Heart right ventricle (tissue), 16 donors: ENCODE measurements around the gene SIAH3. TPM values are rescaled to one million over a fixed set of nuclear protein-coding genes. Genes with fewer than 3 reads are reported as not detected.
"Not testable (repeated sequence)": the region's sequence is repeated elsewhere in the genome, so short reads cannot be mapped to it uniquely, and the experiment has no call there.

Experiments used
- ATAC-seq, 8 donors: fragments of 200-7000 bp; cut with Tn5 transposase; one replicate each; pipeline ENCODE4 v1.9.1; 2020; ENCODE audit warnings: mild to moderate bottlenecking in 8 of 8, moderate library complexity in 8 of 8, moderate number of reproducible peaks in 1 of 8
- DNase-seq, 2 donors: peaks; one replicate each; pipeline ENCODE4 v3.0.0-alpha.2; 2020
- H3K27ac ChIP-seq, 10 donors: fragments of 200-600 bp; sonication (generic) in 2 of 10; one replicate each; pipeline versions ENCODE4 v1.5.0 to v1.8.0; 2020 to 2022; ENCODE audit warnings: mild to moderate bottlenecking in 3 of 10
- H3K27me3 ChIP-seq, 7 donors: fragments of 200-600 bp; one replicate each; pipeline ENCODE4 v1.8.0; 2021 to 2022; ENCODE audit warnings: mild to moderate bottlenecking in 2 of 7
- H3K36me3 ChIP-seq, 9 donors: fragments of 200-600 bp; sonication (generic) in 1 of 9; one replicate each; pipeline versions ENCODE4 v1.5.0 to v1.8.0; 2020 to 2022; ENCODE audit warnings: mild to moderate bottlenecking in 2 of 9
- H3K4me1 ChIP-seq, 9 donors: fragments of 200-600 bp; sonication (generic) in 1 of 9; one replicate each; pipeline versions ENCODE4 v1.5.0 to v1.8.0; 2020 to 2022; ENCODE audit warnings: mild to moderate bottlenecking in 4 of 9
- H3K4me3 ChIP-seq, 10 donors: fragments of 200-600 bp; sonication (generic) in 2 of 10; one replicate each; pipeline versions ENCODE4 v1.5.0 to v1.8.0; 2020 to 2022; ENCODE audit warnings: mild to moderate bottlenecking in 7 of 10, moderate library complexity in 2 of 10
- H3K9me3 ChIP-seq, 11 donors: fragments of 200-600 bp in 10 of 11; sonication (generic) in 2 of 11; one replicate each; pipeline versions ENCODE4 v1.5.0 to v1.8.0; 2013 to 2022; ENCODE audit warnings: mild to moderate bottlenecking in 2 of 11, control low read depth in 1 of 11, moderate library complexity in 1 of 11
- WGBS, 2 donors: extraction: QIAGEN DNeasy Blood & Tissue Kit; methylation state at CpG; one replicate each; pipeline ENCODE4 v1.1.7; 2013; ENCODE audit warnings: inconsistent platforms in 1 of 2; 5-methylcytosine and 5-hydroxymethylcytosine counted together
- intact Hi-C, 10 donors: fragments of 100-400 bp; cut with DNase I; formaldehyde crosslinking; loops; one replicate each; pipeline versions ENCODE4 v1.11.1 to v1.14.2; 2022
- polyA plus RNA-seq, 2 donors: library from polyadenylated mRNA; stranded (reverse); fragments of 200-250 nt; gene quantifications; one replicate each; pipeline ENCODE4 v1.2.3, GENCODE V29; 2013
- total RNA-seq, 10 donors: library from RNA; stranded (reverse); fragmentation: NEBNext Ultra II Directional in 3 of 10; extraction: Animal tissue kit (Norgen Biotek cat#: 25700) in 3 of 10; gene quantifications; one replicate each; pipeline versions ENCODE4 v1.2.1 to v1.2.4, GENCODE V29; 2021 to 2023
- TF ChIP-seq, protein P1 (sequence below), 9 donors: fragments of 200-600 bp; sonication (generic) in 2 of 9; IDR thresholded peaks; one replicate each; pipeline versions ENCODE4 v1.5.0 to v1.8.0; 2021 to 2022; ENCODE audit warnings: antibody characterized with exemption in 9 of 9, mild to moderate bottlenecking in 5 of 9, moderate library complexity in 1 of 9
- donor health status: Arrhythmogenic right ventricular cardiomyopathy.
- donor health status: ischemic (EF 13 %, LVEDD 7.1; RV severe dilation, severe dysfunction).
- donor health status: healthy with polysubstance abuse.
- donor health status: DM: no; HTN: yes; CAD: no.
- donor health status: DM: no; HTN: no; CAD: no.
- donor health status: ischemic (EF 25% LVEDD 6.9; RV normal size, moderate dysfunction).
- donor health status: ischemic (EF 25% LVEDD 5.7; RV mildly dilated, moderate dysfunction).
- donor health status: healthy.
- donor health status: DM: yes; HTN: yes; CAD: no.
- donor health status: Ischemic cardiomyopathy.
- donor health status: ischemic (EF 35%, LVEDD 5.7; RV mildly dilated, moderate dysfunction).
- donor health status: nonischemic (EF 11% LVEDD 7.7; RV severe dilation, severe dysfunction).
- donor health status: DM: yes; HTN: yes; CAD: no.
- donor health status: PGD.
- donor health status: ischemic (EF 29% LVEDD 5.4; RV normal size, mild dysfunction).
- donor health status: nonischemic (EF 23%, LVEDD 6.1; RV moderate dilation, normal function).

Gene SIAH3
- total and polyA plus RNA-seq, 12 donors, result under 0.01 to 0.10 (median 0.06) TPM; not detected in 8

DNA sequence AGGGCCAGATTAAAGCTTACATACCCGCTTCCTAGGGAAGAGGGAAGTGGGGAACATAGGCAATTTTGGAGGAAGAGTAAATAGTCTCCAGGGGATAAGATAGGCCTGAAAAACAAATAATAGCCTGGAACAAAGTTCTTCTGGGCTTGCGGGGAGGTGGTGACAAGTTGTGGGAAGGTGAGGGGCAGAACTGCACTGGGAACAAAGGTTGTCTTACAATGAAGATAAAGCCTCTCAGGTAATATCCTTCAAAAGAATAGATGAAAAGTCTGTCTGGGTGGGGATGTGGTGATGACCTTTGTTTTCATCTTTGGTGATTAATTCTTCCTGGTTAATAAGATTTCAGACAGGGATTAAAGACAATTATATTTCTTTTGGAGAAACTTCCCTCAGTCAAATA, 80.7 kb downstream of the SIAH3 start:
- H3K4me1 ChIP-seq, result peaks cover 0 to 4% (median 0%) of the 10 kb centered on the region in 9 donors
- DNase-seq (no peak), ATAC-seq (no peak)
- 83% methylated on average over 2 of the region's 2 CpGs for WGBS, 2 donors
- intact Hi-C loops, result no loop called here
- TF ChIP-seq, protein P1, sequence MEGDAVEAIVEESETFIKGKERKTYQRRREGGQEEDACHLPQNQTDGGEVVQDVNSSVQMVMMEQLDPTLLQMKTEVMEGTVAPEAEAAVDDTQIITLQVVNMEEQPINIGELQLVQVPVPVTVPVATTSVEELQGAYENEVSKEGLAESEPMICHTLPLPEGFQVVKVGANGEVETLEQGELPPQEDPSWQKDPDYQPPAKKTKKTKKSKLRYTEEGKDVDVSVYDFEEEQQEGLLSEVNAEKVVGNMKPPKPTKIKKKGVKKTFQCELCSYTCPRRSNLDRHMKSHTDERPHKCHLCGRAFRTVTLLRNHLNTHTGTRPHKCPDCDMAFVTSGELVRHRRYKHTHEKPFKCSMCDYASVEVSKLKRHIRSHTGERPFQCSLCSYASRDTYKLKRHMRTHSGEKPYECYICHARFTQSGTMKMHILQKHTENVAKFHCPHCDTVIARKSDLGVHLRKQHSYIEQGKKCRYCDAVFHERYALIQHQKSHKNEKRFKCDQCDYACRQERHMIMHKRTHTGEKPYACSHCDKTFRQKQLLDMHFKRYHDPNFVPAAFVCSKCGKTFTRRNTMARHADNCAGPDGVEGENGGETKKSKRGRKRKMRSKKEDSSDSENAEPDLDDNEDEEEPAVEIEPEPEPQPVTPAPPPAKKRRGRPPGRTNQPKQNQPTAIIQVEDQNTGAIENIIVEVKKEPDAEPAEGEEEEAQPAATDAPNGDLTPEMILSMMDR (IDR thresholded peaks at IDR 0.05), result no peak
- H3K4me3 ChIP-seq, result no peak overlapping the region
- H3K27ac ChIP-seq, result no peak overlapping the region
- H3K9me3 ChIP-seq, result no peaks in the 10 kb centered on the region
- no peaks in the 10 kb centered on the region for H3K36me3 ChIP-seq
- H3K27me3 ChIP-seq, result peaks cover 0 to 9% (median 0%) of the 10 kb centered on the region in 7 donors

DNA sequence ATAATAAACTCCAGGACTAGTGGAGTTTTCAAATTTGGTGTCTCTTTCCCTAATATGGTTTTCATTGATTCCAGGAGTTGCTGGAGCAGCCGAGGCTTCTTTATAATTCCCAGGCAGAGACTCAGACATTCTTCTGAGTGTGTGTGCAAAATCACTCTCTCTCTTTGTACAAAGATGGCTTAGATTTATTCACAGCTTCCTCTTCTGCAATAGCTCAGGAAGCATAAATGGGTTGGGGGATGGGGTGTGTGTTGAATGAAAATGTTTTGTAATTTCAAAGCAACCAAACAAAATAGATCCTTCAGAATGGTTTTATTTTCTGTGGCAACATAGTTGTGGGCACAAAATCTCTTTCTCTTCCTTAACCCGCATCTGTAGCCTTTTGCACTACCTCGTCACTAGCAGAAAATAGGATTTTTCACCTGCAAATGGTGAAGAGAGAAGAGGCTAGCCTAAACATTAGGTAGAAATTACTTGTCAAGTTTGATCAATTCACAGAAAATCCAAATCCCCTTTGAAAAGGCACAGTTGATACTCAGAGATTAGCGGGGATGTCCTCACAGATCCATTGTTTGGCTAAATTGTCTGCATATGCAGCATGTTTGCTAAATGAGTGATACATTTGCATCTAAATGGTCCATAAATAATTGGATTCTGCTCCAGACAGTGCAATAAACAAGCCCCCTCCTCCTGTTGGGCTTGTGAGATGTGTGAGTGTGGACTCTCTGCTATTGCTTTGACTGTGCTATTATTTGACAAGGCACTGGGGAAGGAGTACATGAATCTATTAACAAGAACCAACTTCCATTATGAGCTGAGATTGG, 82.7 kb downstream of the SIAH3 start:
- TF ChIP-seq, protein P1 (IDR thresholded peaks at IDR 0.05), result no peak
- no peak for DNase-seq
- intact Hi-C loops, result loop anchor here in 1 of 10 donors (5.0 kb wide), 1 partner anchor 52 kb away; no protein-coding TSS in a partner anchor
- Histone ChIP-seq H3K27ac (no peak overlapping the region), H3K36me3 (no peaks in the 10 kb centered on the region), H3K27me3 (peaks cover 0 to 4% (median 0%) of the 10 kb centered on the region in 7 donors), H3K9me3 (no peaks in the 10 kb centered on the region), H3K4me3 (no peak overlapping the region), H3K4me1 (peaks cover 0 to 4% (median 0%) of the 10 kb centered on the region in 9 donors)
- WGBS, 2 donors, result 59 to 67% methylated on average over 4 of the region's 4 CpGs
- ATAC-seq, result no peak

DNA sequence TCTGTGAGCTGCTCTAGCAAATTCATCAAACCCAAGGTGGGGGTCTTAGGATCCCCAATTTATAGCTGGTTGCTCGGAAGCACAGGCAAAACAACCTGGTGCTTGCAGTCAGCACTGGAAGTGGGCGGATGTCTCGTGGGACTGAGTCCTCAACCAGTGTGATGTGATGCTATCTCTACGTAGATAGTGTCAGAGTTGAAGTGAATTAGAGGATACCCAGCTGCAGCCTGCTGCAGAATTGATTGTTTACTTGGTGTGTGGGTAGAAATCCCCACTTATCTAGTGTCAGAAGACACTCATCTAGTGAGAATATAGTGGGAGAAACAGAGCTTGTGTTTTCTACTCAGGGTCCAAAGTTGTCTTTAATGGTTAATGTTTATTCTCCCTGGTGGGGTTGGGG, 86.1 kb downstream of the SIAH3 start:
- Histone ChIP-seq H3K27ac (no peak overlapping the region), H3K27me3 (peaks cover 0 to 4% (median 0%) of the 10 kb centered on the region in 7 donors), H3K4me3 (no peak overlapping the region), H3K36me3 (no peaks in the 10 kb centered on the region), H3K4me1 (peaks cover 0 to 4% (median 0%) of the 10 kb centered on the region in 9 donors), H3K9me3 (no peaks in the 10 kb centered on the region)
- TF ChIP-seq, protein P1 (IDR thresholded peaks at IDR 0.05), result no peak
- intact Hi-C loops, result loop anchor here in 1 of 10 donors (5.0 kb wide), 1 partner anchor 48 kb away; no protein-coding TSS in a partner anchor
- ATAC-seq, result no peak
- DNase-seq, result no peak
- 37 to 48% methylated on average over 4 of the region's 4 CpGs for WGBS, 2 donors

DNA sequence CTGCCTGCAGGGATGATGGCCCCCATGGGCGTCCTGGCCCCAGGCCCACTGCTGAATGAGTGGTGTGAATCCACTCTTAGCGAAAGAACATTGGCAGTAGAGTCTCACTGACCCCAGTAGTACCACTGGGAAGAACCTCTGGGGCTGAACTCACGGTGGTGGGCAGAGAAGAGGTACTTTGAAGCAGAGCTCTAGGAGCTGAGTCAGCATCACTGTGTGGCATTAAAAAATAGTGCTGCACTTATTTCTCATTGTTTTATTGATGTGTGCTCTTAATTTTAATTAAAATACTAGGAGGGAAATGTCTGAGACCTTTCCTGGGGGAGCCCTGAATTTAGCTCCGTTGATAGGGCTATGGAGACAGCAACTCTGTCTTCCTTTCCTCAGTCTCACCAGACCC, 88.1 kb downstream of the SIAH3 start:
- WGBS, 2 donors, result 79 to 92% methylated on average over 4 of the region's 4 CpGs
- TF ChIP-seq, protein P1 (IDR thresholded peaks at IDR 0.05), result no peak
- DNase-seq, result no peak
- Histone ChIP-seq H3K4me3 (no peak overlapping the region), H3K9me3 (peaks cover 0 to 3% (median 0%) of the 10 kb centered on the region in 11 donors), H3K36me3 (no peaks in the 10 kb centered on the region), H3K27ac (no peak overlapping the region), H3K27me3 (no peaks in the 10 kb centered on the region), H3K4me1 (peaks cover 0 to 2% (median 0%) of the 10 kb centered on the region in 9 donors)
- no peak for ATAC-seq
- intact Hi-C loops, result no loop called here

DNA sequence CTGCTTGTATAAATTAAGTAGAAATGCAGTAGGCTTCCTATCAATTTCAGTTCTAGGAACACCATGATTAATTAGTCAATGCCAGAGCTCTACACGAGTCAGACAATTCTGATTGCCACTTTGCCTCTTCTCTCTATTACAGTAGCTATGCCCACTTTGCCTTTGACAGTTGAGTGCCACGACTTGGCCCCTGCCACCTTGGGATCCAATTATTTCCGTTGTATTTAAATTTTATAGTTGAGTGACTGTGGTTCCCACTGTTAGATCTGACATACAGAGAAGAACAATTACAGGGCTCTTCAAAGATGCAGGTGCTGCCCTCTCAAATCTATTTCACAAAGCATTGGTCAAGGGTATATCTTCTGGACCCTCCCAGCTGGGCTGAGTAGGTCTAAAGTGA, 94.0 kb downstream of the SIAH3 start:
- H3K4me3 ChIP-seq, ATAC-seq, H3K36me3 ChIP-seq, H3K27me3 ChIP-seq, intact Hi-C loops, H3K4me1 ChIP-seq, H3K27ac ChIP-seq, DNase-seq: not testable (repeated sequence)
- peaks cover 0 to 28% (median 11%) of the 10 kb centered on the region in 11 donors for H3K9me3 ChIP-seq
- 71 to 73% methylated on average over 3 of the region's 3 CpGs for WGBS, 2 donors

DNA sequence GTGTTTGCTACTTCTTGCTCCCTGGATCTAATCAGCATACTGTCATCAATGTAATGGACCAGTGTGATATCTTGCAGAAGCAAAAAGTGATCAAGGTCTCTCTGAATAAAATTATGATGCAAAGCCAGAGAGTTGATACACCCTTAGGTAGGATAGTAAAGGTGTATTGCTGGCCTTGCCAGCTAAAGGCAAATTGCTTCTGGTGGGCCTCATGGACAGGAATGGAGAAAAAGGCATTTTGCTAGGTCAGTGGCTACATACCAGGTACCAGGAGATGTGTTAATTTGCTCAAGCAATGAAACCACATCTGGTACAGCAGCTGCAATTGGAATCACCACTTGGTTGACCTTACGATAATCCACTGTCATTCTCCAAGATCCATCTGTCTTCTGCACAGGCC, 95.1 kb downstream of the SIAH3 start:
- 85 to 91% methylated on average over 1 of the region's 1 CpG for WGBS, 2 donors
- H3K4me1 ChIP-seq, H3K27ac ChIP-seq, ATAC-seq, DNase-seq, H3K4me3 ChIP-seq, H3K27me3 ChIP-seq, H3K36me3 ChIP-seq, intact Hi-C loops: not testable (repeated sequence)
- H3K9me3 ChIP-seq, result peaks cover 0 to 28% (median 11%) of the 10 kb centered on the region in 11 donors
